Hematopoietic multipotent progenitor cell treated with erythropoietin and hydrocortisone succinate and interleukin-3 and kit ligand, for 4 days (in vitro differentiated cells): ENCODE results near the gene NHLRC3.
A peak's percentile ranks its signal among the peaks of the same experiment; 100 is the strongest.
"Not testable (repeated sequence)": the region's sequence is repeated elsewhere in the genome, so short reads cannot be mapped to it uniquely, and the experiment has no call there.

Source experiments
- DNase-seq: peaks from one replicate; pipeline ENCODE4 v3.0.0-alpha.2; 2015

Gene NHLRC3

GRCh38 chr13:39037880-39038568, at the start of gene NHLRC3, which contains the start of gene PROSER1:
NHLRC3 (plus strand) TSS chr13:39038456; CDS start chr13:39038640, 184 bp downstream.
PROSER1 (minus strand) TSS chr13:39038089; CDS start chr13:39037242, 847 bp downstream.
- peak; percentile 97 for DNase-seq

- no peak for DNase-seq
Measured at GRCh38 chr13:38990693-38991092, 47.6 kb upstream of the NHLRC3 start, which contains the start of gene STOML3. STOML3 (minus strand) TSS chr13:38990831; CDS start chr13:38990721, 110 bp downstream.

- DNase-seq = no peak
Measured at GRCh38 chr13:38993381-38993780, 44.9 kb upstream of the NHLRC3 start.

DNA sequence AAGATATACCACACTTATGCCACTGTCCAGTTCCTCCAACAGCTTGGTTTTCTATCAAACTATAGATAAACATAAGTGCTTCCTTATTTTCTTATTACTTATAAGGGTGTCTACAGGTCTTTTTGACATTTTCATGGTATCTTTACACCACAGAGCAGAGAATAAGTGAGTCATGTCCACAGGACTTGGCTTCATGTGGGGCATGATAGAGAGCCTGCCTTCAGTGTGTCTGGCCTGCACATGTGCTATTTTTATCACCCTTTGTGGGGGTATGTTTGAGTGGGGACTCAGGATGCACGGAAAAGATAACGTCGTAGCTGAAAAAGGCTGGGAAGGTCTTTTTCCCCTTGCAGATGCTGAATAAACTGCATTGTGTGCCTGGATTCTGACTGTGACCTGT, 39.5 kb upstream of the NHLRC3 start:
- peak; percentile 87 for DNase-seq

DNA sequence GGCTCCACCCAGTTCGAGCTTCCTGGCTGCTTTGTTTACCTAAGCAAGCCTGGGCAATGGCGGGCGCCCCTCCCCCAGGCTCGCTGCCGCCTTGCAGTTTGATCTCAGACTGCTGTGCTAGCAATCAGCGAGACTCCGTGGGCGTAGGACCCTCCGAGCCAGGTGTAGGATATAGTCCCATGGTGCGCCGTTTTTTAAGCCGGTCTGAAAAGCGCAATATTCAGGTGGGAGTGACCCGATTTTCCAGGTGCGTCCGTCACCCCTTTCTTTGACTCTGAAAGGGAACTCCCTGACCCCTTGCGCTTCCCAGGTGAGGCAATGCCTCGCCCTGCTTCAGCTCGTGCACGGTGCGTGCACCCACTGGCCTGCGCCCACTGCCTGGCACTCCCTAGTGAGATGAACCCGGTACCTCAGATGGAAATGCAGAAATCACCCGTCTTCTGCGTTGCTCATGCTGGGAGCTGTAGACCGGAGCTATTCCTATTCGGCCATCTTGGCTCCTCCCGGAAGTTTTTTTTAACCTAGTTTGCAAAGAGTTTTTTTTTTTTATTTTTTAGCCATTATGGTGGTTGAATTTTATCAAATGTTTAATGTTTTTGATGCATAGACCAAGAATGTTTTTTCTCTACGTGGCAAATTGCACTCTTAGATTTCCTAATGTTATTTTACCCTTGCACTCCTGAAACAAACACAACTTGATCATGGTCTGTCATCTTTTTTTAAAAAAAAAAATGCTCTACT, 31.7 kb upstream of the NHLRC3 start:
- DNase-seq = not testable (repeated sequence)

DNA sequence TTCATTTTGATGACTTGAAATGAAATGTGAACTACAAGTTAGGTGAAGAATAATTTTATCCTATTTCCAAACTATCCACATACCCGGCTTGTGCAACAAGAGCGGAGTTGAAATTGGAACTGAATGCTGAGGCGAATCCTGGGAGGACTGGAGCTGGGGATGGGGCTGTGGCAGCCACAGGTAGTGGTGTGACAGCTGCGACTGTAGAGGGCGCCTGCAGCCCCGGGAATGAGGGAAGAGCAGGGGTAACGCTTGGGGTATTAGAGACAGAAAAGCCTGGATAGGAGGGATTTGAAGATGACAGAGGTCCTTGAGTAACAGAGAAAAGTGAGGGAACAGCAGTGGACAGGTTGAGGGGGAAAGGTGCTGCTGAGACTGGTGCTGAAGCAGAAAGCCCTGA, 25.6 kb upstream of the NHLRC3 start:
- DNase-seq = no peak

GRCh38 chr13:39013462-39013861, 24.8 kb upstream of the NHLRC3 start:
- no peak for DNase-seq

DNA sequence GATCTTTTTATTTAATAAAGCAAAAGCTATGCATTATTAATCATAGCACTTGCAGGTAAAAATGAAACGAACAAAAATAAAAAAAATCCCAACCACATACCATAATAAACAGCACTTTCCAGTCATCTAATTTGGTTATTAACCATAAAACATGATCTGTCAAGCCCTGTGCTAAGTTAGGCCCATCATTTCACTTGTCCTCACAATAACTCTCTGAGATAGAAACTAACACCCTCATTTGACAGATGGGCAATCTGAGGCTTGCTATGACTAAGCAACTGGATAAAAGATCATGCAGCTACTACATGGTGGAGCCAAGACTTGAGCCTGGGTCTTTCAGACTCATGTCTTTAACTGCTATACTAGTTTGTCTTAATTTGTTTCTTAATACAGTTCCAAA, 22.2 kb upstream of the NHLRC3 start:
- DNase-seq = no peak

DNA sequence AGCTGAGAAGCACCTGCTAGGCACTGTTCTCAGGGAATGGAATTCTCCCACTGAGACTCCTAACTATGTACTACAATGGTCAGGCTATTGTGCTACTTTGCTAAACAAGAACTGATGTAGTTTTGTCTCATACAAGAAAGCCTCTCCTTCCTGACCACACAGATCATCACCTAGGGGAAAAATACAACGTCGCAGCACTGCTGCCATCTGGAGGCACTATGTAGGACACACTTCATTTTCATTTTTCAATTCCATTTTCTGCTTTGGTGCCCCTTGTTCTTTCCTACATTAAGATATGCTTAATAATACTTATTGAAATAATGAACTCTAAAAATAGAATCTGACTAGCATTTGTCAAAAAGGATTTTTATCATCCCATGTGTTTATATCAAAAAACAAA, 21.5 kb upstream of the NHLRC3 start:
- DNase-seq = peak; percentile 62

GRCh38 chr13:39020853-39021462, 17.3 kb upstream of the NHLRC3 start:
- no peak for DNase-seq

DNA sequence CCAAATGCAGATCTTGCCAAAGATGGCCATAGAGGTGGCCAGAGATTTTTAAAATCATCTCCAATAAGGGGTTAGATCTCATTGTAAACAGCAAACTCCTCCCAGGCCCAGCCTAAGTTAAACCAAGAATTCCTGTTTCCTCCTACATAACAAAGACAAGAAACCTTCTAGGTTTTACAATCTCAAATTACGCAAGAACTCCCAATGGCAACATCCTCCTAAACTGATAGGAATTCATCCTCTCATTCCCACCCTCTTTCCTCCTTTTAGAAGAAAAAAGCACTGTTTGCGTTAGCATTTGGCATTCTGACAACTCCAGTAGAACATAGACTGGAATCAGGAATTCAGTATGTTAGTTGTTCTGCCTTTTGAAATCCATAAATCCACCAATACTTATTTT, 14.9 kb upstream of the NHLRC3 start:
- DNase-seq = no peak

DNA sequence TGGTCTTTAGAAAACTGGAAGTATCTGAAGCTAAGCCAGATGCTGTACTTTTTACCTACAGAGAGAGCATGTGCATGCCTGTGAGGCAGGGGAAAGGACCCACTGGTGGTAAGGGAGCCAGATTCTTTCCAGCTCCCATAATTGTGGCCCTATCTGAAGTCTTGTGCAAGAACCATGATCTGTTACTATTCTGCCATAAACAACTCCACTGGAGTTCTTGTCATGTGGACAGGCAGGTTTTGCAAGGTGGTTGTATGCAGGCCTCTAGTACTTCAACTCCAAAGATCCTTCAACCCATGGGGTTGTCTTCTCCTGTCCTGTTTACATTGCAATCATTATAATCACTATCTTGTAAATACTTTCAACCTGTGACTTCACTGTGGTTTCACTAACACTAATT, 14.5 kb upstream of the NHLRC3 start:
- DNase-seq = no peak

- no peak for DNase-seq
Measured at GRCh38 chr13:39025433-39025839, 12.8 kb upstream of the NHLRC3 start.

GRCh38 chr13:39032150-39032549, 6.1 kb upstream of the NHLRC3 start:
- DNase-seq = no peak

- DNase-seq = no peak
Measured at GRCh38 chr13:39034085-39034484, 4.2 kb upstream of the NHLRC3 start.

- peak; percentile 32 for DNase-seq
Measured at GRCh38 chr13:39035204-39035603, 3.1 kb upstream of the NHLRC3 start.

DNA sequence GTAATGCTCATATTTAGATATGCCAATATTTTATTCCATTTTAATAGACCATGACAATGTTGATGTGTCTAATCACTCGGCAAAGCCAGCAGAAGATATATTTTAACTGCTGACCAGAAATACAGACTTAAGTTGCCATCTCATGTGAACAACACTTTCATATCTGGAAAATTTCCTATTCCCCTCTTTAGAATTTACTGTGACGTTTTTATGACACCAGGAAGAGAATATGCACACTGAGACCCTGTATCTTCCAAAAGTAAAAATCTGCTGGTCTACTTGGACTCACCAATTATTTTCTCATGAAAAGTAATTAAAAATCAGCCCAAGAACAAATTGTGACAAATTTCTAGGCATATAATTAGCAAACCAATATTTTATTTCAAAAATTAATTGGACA, 2.5 kb upstream of the NHLRC3 start:
- DNase-seq = peak; percentile 11

DNA sequence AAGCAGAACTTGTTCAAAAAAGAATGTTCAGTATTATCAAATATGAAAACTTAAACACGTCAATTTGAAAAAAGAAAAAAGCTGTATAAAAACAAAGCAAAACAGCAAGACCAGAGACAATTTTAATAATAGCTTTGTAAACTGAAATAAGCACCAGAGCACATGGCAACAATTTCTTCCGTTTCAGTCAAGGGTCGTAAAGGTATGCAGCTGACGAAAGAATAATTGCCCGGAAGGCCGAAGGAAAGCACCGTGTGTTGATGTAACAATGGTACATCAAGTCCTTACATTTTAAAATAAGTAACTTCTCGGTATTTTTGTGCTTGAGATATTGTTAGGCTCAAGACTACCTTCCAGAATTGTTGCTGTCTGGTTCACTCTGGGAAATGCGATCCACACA, 2.0 kb upstream of the NHLRC3 start:
- peak; percentile 66 for DNase-seq

DNA sequence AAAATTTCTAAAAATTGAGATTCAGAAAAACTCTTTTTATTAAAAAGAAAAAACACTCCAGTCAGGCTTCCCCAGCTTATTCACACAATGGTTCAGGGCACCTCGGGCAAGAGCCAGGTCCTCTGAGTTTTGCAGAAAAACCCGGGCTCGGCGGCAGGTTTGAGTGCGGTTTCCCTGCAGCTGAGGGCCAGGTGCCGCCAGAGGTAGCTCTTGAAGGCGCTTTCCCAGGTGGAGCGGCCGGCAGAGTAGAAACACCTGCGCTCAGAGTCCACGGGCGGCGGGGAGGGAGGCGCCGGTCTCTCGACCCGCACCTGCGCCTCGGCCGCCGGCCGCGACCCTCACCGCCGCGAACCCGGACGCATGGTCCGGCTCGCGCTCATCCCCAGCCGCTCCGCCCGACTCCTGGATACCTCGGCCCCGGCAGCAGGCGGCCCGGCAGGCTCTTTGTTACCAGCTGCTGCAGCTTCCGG, 811 bp upstream of the NHLRC3 start:
- DNase-seq = no peak

DNA sequence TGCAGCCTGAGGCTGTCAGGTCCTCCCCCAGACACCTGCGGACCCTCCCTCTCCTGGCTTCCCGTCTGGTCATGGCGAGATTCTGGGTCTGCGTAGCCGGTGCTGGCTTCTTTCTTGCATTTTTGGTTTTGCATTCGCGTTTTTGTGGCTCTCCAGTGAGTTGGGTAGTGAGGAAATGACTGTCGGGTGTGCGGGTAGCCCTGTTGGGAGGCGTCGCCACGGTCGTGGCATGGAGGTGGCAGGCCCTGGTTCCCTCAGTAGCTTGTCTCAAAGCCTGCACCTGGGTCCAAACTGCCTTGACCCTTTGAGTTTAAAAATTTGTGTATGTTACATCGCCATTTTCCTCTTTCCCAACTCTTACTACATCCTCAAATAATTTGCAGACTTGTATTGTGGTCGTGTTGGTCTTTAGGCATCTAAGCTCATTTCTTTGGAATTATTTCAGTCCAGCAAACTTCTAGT, 344 bp downstream of the NHLRC3 start:
- peak; percentile 61 for DNase-seq

- peak; percentile 49 for DNase-seq
Measured at GRCh38 chr13:39039041-39039440, 785 bp downstream of the NHLRC3 start.

GRCh38 chr13:39040206-39040605, 1.9 kb downstream of the NHLRC3 start:
- peak; percentile 13 for DNase-seq

DNA sequence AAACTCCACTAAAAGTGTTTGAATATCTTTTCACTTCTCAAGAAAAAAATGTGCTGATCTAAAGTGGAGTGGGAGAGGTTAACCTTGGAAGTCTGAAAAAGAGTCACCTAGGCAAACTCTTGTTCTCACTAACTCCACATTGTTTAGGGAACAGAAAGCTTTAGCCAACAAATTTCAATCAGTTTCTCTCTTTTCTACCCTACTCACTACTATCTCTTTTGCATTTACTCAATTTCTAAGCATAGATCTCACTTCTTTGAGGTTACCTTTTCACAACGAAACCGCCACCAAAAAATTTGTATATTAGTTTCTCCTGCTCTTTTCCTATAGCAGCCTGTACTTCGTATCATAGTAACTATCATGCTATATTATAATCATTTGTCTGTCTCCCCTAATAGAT, 6.3 kb downstream of the NHLRC3 start:
- no peak for DNase-seq

DNA sequence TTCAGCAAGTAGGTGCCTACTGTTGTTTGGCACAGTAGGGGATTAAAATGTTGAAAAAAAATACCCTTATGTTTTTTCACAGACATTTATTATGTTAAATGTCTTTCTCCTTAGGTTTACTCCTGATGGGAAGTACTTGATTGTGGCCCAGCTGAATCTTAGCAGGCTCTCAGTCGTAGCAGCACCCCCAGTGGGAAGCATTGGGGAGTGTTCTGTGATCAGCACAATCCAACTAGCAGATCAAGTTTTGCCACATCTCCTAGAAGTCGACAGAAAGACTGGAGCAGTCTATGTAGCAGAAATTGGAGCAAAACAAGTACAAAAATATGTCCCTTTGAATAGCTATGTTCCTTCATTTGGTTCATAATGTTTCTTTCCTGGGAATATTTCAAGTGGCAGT, 9.3 kb downstream of the NHLRC3 start:
- DNase-seq = peak; percentile 22
